Breast epithelium (tissue), 3 donors: ENCODE data around the gene CD300LF.

Source experiments
- CTCF ChIP-seq, 3 donors: fragments of 450-650 bp; IDR thresholded peaks; one replicate each; pipeline ENCODE4 v1.5.1; 2016 to 2017; ENCODE audit warnings: antibody characterized with exemption in 3 of 3, mild to moderate bottlenecking in 3 of 3, moderate library complexity in 3 of 3
- POLR2A ChIP-seq: fragments of 450-650 bp; IDR thresholded peaks from one replicate; pipeline ENCODE4 v1.6.1; 2016; ENCODE audit warnings: antibody characterized with exemption, mild to moderate bottlenecking, moderate library complexity
- POLR2AphosphoS5 ChIP-seq, 3 donors: sonication (generic); formaldehyde crosslinking; IDR thresholded peaks; one replicate each; pipeline ENCODE4 v1.6.1; 2017; ENCODE audit warnings: antibody characterized with exemption in 3 of 3

GRCh38 chr17:74720506-74720905 lies 7.8 kb upstream of the CD300LF start:
- TF ChIP-seq CTCF (IDR thresholded peaks at IDR 0.05) = no peak
- no peak for TF ChIP-seq POLR2AphosphoS5 (IDR thresholded peaks at IDR 0.05)
- TF ChIP-seq POLR2A = no peak
